HepG2 (cell line): ENCODE results near the gene C1QTNF3. TPM values are rescaled to one million over a fixed set of nuclear protein-coding genes. Genes with fewer than 3 reads are reported as not detected.

Experiments
- ADNP ChIP-seq: sonication (generic); formaldehyde crosslinking; IDR thresholded peaks from 2 replicates; pipeline ENCODE4 v1.4.0; 2020; ENCODE audit warnings: missing genetic modification reagents
- ELF3 ChIP-seq: IDR thresholded peaks from 2 replicates; pipeline ENCODE4 v1.6.1; 2016; ENCODE audit warnings: missing genetic modification reagents, missing compliant biosample characterization
- HES4 ChIP-seq: sonication (generic); formaldehyde crosslinking; IDR thresholded peaks from 2 replicates; pipeline ENCODE4 v1.9.0; 2021; ENCODE audit warnings: mild to moderate bottlenecking, missing genetic modification reagents, borderline replicate concordance
- HMG20A ChIP-seq: IDR thresholded peaks from 2 replicates; pipeline ENCODE4 v1.6.1; 2016; ENCODE audit warnings: borderline replicate concordance
- HNF1A ChIP-seq, 2 experiments: sonication (generic) in 1 of 2; formaldehyde crosslinking in 1 of 2; IDR thresholded peaks; 2 replicates each; pipeline versions ENCODE4 v1.4.0 to v1.6.1; 2016 to 2020; ENCODE audit warnings: borderline replicate concordance in 1 of 2, low read depth in 1 of 2, mild to moderate bottlenecking in 1 of 2, missing genetic modification reagents in 1 of 2
- HNF4A ChIP-seq: sonication (generic); formaldehyde crosslinking; IDR thresholded peaks from 2 replicates; pipeline ENCODE4 v1.4.0; 2020; ENCODE audit warnings: missing genetic modification reagents
- KMT2A ChIP-seq: sonication (generic); formaldehyde crosslinking; IDR thresholded peaks from 2 replicates; pipeline ENCODE4 v1.4.0; 2020; ENCODE audit warnings: missing genetic modification reagents
- NFIC ChIP-seq: IDR thresholded peaks from 2 replicates; pipeline ENCODE4 v1.6.1; 2012; ENCODE audit warnings: mild to moderate bottlenecking, low read length, inconsistent platforms
- NR2F2 ChIP-seq: IDR thresholded peaks from 2 replicates; pipeline ENCODE4 v1.6.1; 2012; ENCODE audit warnings: low read depth, inconsistent platforms, borderline replicate concordance
- PHF21A ChIP-seq: sonication (generic); formaldehyde crosslinking; IDR thresholded peaks from 2 replicates; pipeline ENCODE4 v1.5.0; 2020; ENCODE audit warnings: mild to moderate bottlenecking, missing genetic modification reagents
- REPIN1 ChIP-seq: sonication (generic); formaldehyde crosslinking; IDR thresholded peaks from 2 replicates; pipeline ENCODE4 v1.8.0; 2022; ENCODE audit warnings: missing genetic modification reagents, low read depth, mild to moderate bottlenecking, borderline replicate concordance
- SNAPC4 ChIP-seq: sonication (generic); formaldehyde crosslinking; IDR thresholded peaks from 2 replicates; pipeline ENCODE4 v1.4.0; 2020; ENCODE audit warnings: mild to moderate bottlenecking, missing genetic modification reagents
- TP53 ChIP-seq: sonication (generic); formaldehyde crosslinking; conservative IDR thresholded peaks from 2 replicates; pipeline ENCODE4 v1.4.0; 2020; ENCODE audit warnings: missing genetic modification reagents
- ZMYM4 ChIP-seq: sonication (generic); formaldehyde crosslinking; IDR thresholded peaks from 2 replicates; pipeline ENCODE4 v1.8.1; 2023; ENCODE audit warnings: mild to moderate bottlenecking, missing genetic modification reagents
- ZNF512B ChIP-seq: sonication (generic); formaldehyde crosslinking; IDR thresholded peaks from 2 replicates; pipeline ENCODE4 v1.5.1; 2020; ENCODE audit warnings: missing genetic modification reagents, mild to moderate bottlenecking, borderline replicate concordance
- ZNF616 ChIP-seq: sonication (generic); formaldehyde crosslinking; IDR thresholded peaks from 2 replicates; pipeline ENCODE4 v1.5.0; 2020; ENCODE audit warnings: low read depth, mild to moderate bottlenecking, missing genetic modification reagents
- ZNF772 ChIP-seq: sonication (generic); formaldehyde crosslinking; IDR thresholded peaks from 2 replicates; pipeline ENCODE4 v1.5.0; 2020; ENCODE audit warnings: mild to moderate bottlenecking, missing genetic modification reagents
- ZNF878 ChIP-seq: sonication (generic); formaldehyde crosslinking; IDR thresholded peaks from 2 replicates; pipeline ENCODE4 v1.8.1; 2023; ENCODE audit warnings: mild to moderate bottlenecking, missing genetic modification reagents, moderate library complexity
- polyA plus RNA-seq, 8 experiments: library from polyadenylated mRNA; depleted of rRNA in 3 of 8; stranded (reverse) in 7 of 8; unstranded in 1 of 8; fragments of >200 nt; fragmentation: Illumina TruSeq in 4 of 8; extraction: Trizol in 4 of 8; gene quantifications; 2 replicates each; pipeline versions ENCODE4 v1.2.1 to v1.2.3, GENCODE V29; 2011 to 2016; ENCODE audit warnings: low read depth in 4 of 8, missing spikeins in 1 of 8, mixed read lengths in 1 of 8; ENCODE audit not compliant: insufficient read depth in 1 of 8
- total RNA-seq, 5 experiments: library from RNA; depleted of rRNA; stranded (reverse); fragments of >200 nt; fragmentation: Illumina TruSeq; extraction: Trizol; gene quantifications; 2 replicates each; pipeline ENCODE4 v1.2.3, GENCODE V29; 2016; ENCODE audit warnings: low read depth in 1 of 5

Gene C1QTNF3
- total and polyA plus RNA-seq, 2 of the 13 experiments (the other 11 are each of a cell fraction or from before 2014, with no cell fraction given): 3.3 to 10.8 TPM

GRCh38 chr5:34035756-34036155 lies 7.3 kb downstream of the C1QTNF3 start (continued):
- TF ChIP-seq SNAPC4 (no peak), NFIC (peak; percentile 71; the same call in 1 of the 2 replicates), ZNF616 (no peak), ZNF772 (0 out of 2 replicates have a peak, but pooled peaks have one; percentile 30), HMG20A (CRISPR knock-in tag) (peak; percentile 89), KMT2A (CRISPR knock-in tag) (no peak), HNF1A (IDR thresholded peaks at IDR 0.05; ENCODE audit: low read depth) (0 out of 2 replicates have a peak, but pooled peaks have one; percentile 46), HNF1A (CRISPR knock-in tag; IDR thresholded peaks at IDR 0.05; ENCODE audit: borderline replicate concordance) (no peak; the same call in 1 of the 2 replicates), PHF21A (CRISPR knock-in tag) (peak; percentile 68), TP53 (CRISPR knock-in tag) (no peak), REPIN1 (CRISPR knock-in tag) (no peak), ELF3 (peak; percentile 84), NR2F2 (peak; percentile 99), HNF4A (peak; percentile 69), ZNF512B (no peak), ZNF878 (CRISPR knock-in tag) (peak; percentile 31; the same call in 1 of the 2 replicates), HES4 (CRISPR knock-in tag) (no peak), ADNP (CRISPR knock-in tag) (no peak), ZMYM4 (CRISPR knock-in tag) (peak; percentile 47; the same call in 1 of the 2 replicates)
